Lower leg skin (tissue), 4 donors: Measurements from ENCODE around the gene SELENON. TPM values are rescaled to one million over a fixed set of nuclear protein-coding genes. Genes with fewer than 3 reads are reported as not detected.

Experiments used
- DNase-seq, 2 donors: peaks; one replicate each; pipeline ENCODE4 v3.0.0-alpha.2; 2019; ENCODE audit warnings: low spot score in 2 of 2
- H3K4me3 ChIP-seq: fragments of 200-600 bp; sonication (generic); 2 replicates; pipeline ENCODE4 v1.5.1; 2017; ENCODE audit warnings: mild to moderate bottlenecking, low read depth; ENCODE audit not compliant: poor library complexity, severe bottlenecking
- POLR2A ChIP-seq, 2 donors: fragments of 450-650 bp; IDR thresholded peaks; one replicate each; pipeline ENCODE4 v1.6.1; 2016 to 2017; ENCODE audit warnings: antibody characterized with exemption in 2 of 2, mild to moderate bottlenecking in 1 of 2, moderate library complexity in 1 of 2
- WGBS, 2 donors: methylation state at CpG; one replicate each; pipeline ENCODE4 v1.1.5; 2018; 5-methylcytosine and 5-hydroxymethylcytosine counted together
- intact Hi-C: fragments of 100-400 bp; cut with DNase I; formaldehyde crosslinking; loops from one replicate; pipeline ENCODE4 v1.15.0; 2023; ENCODE audit warnings: low total_unique reads
- total RNA-seq, 4 donors: library from RNA; depleted of rRNA; stranded (reverse); fragments of >200 nt; gene quantifications; one replicate each; pipeline ENCODE4 v1.1.0, GENCODE V29; 2016
- TF ChIP-seq, protein P1 (sequence below), 3 donors: fragments of 450-650 bp; IDR thresholded peaks; one replicate each; pipeline ENCODE4 v1.5.1; 2016; ENCODE audit warnings: antibody characterized with exemption in 3 of 3, mild to moderate bottlenecking in 3 of 3, moderate library complexity in 2 of 3

SELENON gene
- total RNA-seq, 4 donors from 2014 or later, result 14.9 to 24.5 (median 17.6) TPM

- 84 to 87% methylated on average over 24 of the region's 24 CpGs for WGBS, 2 donors
- peak in 1 of 2 donors; percentile 83 for DNase-seq
- H3K4me3 ChIP-seq, result no peak overlapping the region
- intact Hi-C loops, result loop anchor here (10.0 kb wide), 1 partner anchor 61 kb away; no protein-coding TSS in a partner anchor
- no peak for TF ChIP-seq POLR2A (IDR thresholded peaks at IDR 0.05)
- TF ChIP-seq, protein P1, sequence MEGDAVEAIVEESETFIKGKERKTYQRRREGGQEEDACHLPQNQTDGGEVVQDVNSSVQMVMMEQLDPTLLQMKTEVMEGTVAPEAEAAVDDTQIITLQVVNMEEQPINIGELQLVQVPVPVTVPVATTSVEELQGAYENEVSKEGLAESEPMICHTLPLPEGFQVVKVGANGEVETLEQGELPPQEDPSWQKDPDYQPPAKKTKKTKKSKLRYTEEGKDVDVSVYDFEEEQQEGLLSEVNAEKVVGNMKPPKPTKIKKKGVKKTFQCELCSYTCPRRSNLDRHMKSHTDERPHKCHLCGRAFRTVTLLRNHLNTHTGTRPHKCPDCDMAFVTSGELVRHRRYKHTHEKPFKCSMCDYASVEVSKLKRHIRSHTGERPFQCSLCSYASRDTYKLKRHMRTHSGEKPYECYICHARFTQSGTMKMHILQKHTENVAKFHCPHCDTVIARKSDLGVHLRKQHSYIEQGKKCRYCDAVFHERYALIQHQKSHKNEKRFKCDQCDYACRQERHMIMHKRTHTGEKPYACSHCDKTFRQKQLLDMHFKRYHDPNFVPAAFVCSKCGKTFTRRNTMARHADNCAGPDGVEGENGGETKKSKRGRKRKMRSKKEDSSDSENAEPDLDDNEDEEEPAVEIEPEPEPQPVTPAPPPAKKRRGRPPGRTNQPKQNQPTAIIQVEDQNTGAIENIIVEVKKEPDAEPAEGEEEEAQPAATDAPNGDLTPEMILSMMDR (IDR thresholded peaks at IDR 0.05), result no peak
Observed at GRCh38 chr1:25815208-25816111, 15.5 kb downstream of the SELENON start.

- intact Hi-C loops, result loop anchor here (10.0 kb wide), 1 partner anchor 61 kb away; no protein-coding TSS in a partner anchor
- H3K4me3 ChIP-seq, result no peak overlapping the region
- peak in 1 of 2 donors; percentile 81 for DNase-seq
- WGBS, 2 donors, result 84 to 88% methylated on average over 15 of the region's 15 CpGs
- TF ChIP-seq, protein P1 (IDR thresholded peaks at IDR 0.05), result no peak
- no peak for TF ChIP-seq POLR2A (IDR thresholded peaks at IDR 0.05)
Observed at GRCh38 chr1:25816112-25816718, 16.2 kb downstream of the SELENON start.

DNA sequence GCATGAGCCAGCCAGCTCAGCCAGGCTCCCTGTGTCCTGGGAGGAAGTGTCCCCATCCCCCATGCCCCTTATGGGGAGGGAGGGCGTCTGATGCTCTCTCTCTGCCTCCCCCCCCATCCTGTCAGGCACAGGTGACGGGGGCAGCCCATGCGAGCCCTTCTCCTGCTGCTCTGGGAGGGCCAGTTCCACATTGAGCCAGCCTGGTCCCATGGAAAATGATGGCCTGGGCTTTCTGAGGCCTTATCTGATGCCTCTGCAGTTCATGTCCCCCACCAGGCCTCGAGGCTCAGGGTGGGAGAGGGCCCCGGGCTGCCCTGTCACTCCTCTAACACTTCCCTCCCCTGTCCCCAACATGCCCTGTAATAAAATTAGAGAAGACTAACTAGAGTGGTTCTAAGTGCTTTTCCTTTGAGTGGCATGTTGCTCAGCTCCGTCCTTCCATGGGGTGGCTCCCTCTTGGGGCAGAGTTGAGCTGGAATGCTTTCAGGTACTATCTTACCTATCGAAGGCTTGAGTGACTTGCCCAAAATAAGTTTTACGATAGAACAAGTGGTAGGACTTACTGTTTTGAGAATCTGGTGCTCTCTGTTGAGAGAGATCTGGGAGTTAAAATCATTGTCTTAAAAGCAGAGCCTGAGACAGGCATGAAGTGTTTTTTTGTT, 18.0 kb downstream of the SELENON start:
- TF ChIP-seq POLR2A (IDR thresholded peaks at IDR 0.05), result no peak
- TF ChIP-seq, protein P1 (IDR thresholded peaks at IDR 0.05), result no peak
- WGBS, 2 donors, result 37 to 39% methylated on average over 8 of the region's 8 CpGs
- peak in 1 of 2 donors; percentile 83 for DNase-seq
- intact Hi-C loops, result loop anchor here (10.0 kb wide), 1 partner anchor 63 kb away; no protein-coding TSS in a partner anchor
- no peak overlapping the region for H3K4me3 ChIP-seq

GRCh38 chr1:25818569-25818968, 18.6 kb downstream of the SELENON start:
- DNase-seq, result peak in 1 of 2 donors; percentile 74
- no peak overlapping the region for H3K4me3 ChIP-seq
- WGBS, 2 donors, result 21 to 27% methylated on average over 6 of the region's 6 CpGs
- no peak for TF ChIP-seq POLR2A (IDR thresholded peaks at IDR 0.05)
- TF ChIP-seq, protein P1 (IDR thresholded peaks at IDR 0.05), result no peak
- intact Hi-C loops, result loop anchor here (10.0 kb wide), 1 partner anchor 64 kb away; no protein-coding TSS in a partner anchor

- TF ChIP-seq, protein P1 (IDR thresholded peaks at IDR 0.05), result no peak
- peak in 1 of 2 donors; percentile 60 for TF ChIP-seq POLR2A (IDR thresholded peaks at IDR 0.05)
- intact Hi-C loops, result loop anchor here (10.0 kb wide), 1 partner anchor 65 kb away; no protein-coding TSS in a partner anchor
- H3K4me3 ChIP-seq, result peak within 1 kb of the TSS; percentile 91
- WGBS, 2 donors, result 1% methylated on average over 45 to 52 of the region's 64 CpGs
- peak; percentile 87 to 98 for DNase-seq
Observed at GRCh38 chr1:25819491-25820246, 19.7 kb downstream of the SELENON start, which contains the start of gene MTFR1L. Gene MTFR1L, plus strand, starts transcription at chr1:25819954. Its CDS starts 3,151 bp downstream, at chr1:25823105.
